ENCODE results near the gene PID1. TPM values are rescaled to one million over a fixed set of nuclear protein-coding genes. Genes with fewer than 3 reads are reported as not detected.

PID1 gene
- total RNA-seq, 1 donor from 2014 or later, result not detected

DNA sequence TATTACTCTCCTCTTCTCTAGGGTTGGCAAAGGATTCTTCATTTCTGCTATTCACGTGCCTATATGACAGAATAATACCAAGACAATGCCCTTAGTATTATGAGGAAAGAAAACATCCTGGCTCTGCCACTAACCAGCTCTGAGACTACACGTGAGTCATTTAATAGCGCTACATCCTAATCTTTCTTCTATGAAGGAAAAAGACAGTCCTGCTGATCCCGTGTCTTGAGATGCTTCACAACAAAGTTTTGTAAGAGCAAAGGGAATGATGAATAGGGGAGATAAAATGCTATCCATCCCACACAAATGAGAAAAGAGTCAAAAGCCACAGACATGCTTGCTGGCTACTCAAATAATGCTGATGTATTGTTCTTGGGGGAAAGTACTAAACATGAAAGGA is 152.8 kb downstream of the PID1 start:
- Mint-ChIP-seq H3K4me3 (ENCODE audit: unreplicated experiment) (no peak overlapping the region), H3K9me3 (ENCODE audit: unreplicated experiment) (peaks cover 23% of the 10 kb centered on the region), H3K4me1 (ENCODE audit: unreplicated experiment) (no peaks in the 10 kb centered on the region), H3K27ac (ENCODE audit: unreplicated experiment) (no peak overlapping the region), H3K36me3 (ENCODE audit: unreplicated experiment) (no peaks in the 10 kb centered on the region), H3K27me3 (ENCODE audit: unreplicated experiment) (no peaks in the 10 kb centered on the region)
- no peak for DNase-seq (ENCODE audit: extremely low spot score, unreplicated experiment)
- TF ChIP-seq CTCF (IDR thresholded peaks at IDR 0.05), result no peak

DNA sequence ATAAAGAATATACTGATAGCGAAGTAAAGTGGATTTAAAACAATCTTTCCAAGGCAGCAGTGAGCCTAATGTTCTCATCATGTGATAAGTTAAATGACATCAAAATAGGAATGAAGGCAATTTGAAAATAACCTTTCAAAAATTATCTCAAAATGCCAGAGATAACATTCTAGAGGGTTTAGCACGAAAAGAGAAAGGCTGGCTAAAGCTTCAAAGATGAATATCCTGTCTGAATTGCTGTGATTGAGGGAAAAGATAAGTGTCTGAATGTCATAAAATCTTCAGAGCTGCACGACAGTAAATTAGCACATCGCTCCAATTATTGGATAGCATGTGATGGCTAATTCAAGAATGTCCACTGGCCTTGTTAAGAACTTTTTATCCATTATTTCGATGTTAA is 159.3 kb downstream of the PID1 start:
- H3K4me3 Mint-ChIP-seq (ENCODE audit: unreplicated experiment), result no peak overlapping the region
- no peaks in the 10 kb centered on the region for H3K4me1 Mint-ChIP-seq (ENCODE audit: unreplicated experiment)
- H3K9me3 Mint-ChIP-seq (ENCODE audit: unreplicated experiment), result peaks cover 34% of the 10 kb centered on the region
- H3K27me3 Mint-ChIP-seq (ENCODE audit: unreplicated experiment), result no peaks in the 10 kb centered on the region
- no peak overlapping the region for H3K27ac Mint-ChIP-seq (ENCODE audit: unreplicated experiment)
- no peaks in the 10 kb centered on the region for H3K36me3 Mint-ChIP-seq (ENCODE audit: unreplicated experiment)
- TF ChIP-seq CTCF (IDR thresholded peaks at IDR 0.05), result no peak
- no peak for DNase-seq (ENCODE audit: extremely low spot score, unreplicated experiment)

GRCh38 chr2:229109195-229109594 is 161.9 kb downstream of the PID1 start:
- DNase-seq (ENCODE audit: extremely low spot score, unreplicated experiment), result no peak
- no peak for TF ChIP-seq CTCF (IDR thresholded peaks at IDR 0.05)
- Mint-ChIP-seq H3K4me3 (ENCODE audit: unreplicated experiment) (no peak overlapping the region), H3K27ac (ENCODE audit: unreplicated experiment) (no peak overlapping the region), H3K36me3 (ENCODE audit: unreplicated experiment) (no peaks in the 10 kb centered on the region), H3K27me3 (ENCODE audit: unreplicated experiment) (no peaks in the 10 kb centered on the region), H3K4me1 (ENCODE audit: unreplicated experiment) (no peaks in the 10 kb centered on the region), H3K9me3 (ENCODE audit: unreplicated experiment) (peaks cover 34% of the 10 kb centered on the region)

GRCh38 chr2:229107601-229108000 is 163.5 kb downstream of the PID1 start:
- no peak for TF ChIP-seq CTCF (IDR thresholded peaks at IDR 0.05)
- peaks cover 31% of the 10 kb centered on the region for H3K9me3 Mint-ChIP-seq (ENCODE audit: unreplicated experiment)
- H3K36me3 Mint-ChIP-seq (ENCODE audit: unreplicated experiment), result no peaks in the 10 kb centered on the region
- H3K4me1 Mint-ChIP-seq (ENCODE audit: unreplicated experiment), result no peaks in the 10 kb centered on the region
- H3K27me3 Mint-ChIP-seq (ENCODE audit: unreplicated experiment), result no peaks in the 10 kb centered on the region
- no peak overlapping the region for H3K4me3 Mint-ChIP-seq (ENCODE audit: unreplicated experiment)
- H3K27ac Mint-ChIP-seq (ENCODE audit: unreplicated experiment), result no peak overlapping the region
- DNase-seq (ENCODE audit: extremely low spot score, unreplicated experiment), result no peak

DNA sequence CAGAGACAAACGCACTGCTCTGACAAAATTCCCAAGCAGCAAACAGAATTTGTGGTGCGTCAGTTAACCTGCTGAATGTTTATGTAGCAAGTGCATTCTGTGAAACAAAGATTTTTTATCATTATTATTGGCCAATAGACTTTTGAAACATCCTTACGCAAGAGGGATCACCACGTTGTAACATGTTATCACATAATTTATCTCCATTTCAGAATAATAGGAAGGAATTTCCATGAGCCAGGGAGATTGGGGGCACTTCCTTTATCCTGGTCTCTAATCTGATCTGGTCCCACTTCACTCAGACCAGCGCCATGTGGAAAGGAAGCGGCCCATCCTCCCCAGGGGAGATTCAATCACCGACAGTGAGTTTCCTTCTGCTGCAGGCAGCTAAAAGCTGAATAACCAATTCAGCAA is 166.1 kb downstream of the PID1 start:
- Mint-ChIP-seq H3K4me3 (ENCODE audit: unreplicated experiment) (no peak overlapping the region), H3K36me3 (ENCODE audit: unreplicated experiment) (no peaks in the 10 kb centered on the region), H3K27me3 (ENCODE audit: unreplicated experiment) (no peaks in the 10 kb centered on the region), H3K4me1 (ENCODE audit: unreplicated experiment) (no peaks in the 10 kb centered on the region), H3K27ac (ENCODE audit: unreplicated experiment) (no peak overlapping the region), H3K9me3 (ENCODE audit: unreplicated experiment) (peaks cover 22% of the 10 kb centered on the region)
- no peak for DNase-seq (ENCODE audit: extremely low spot score, unreplicated experiment)
- no peak for TF ChIP-seq CTCF (IDR thresholded peaks at IDR 0.05)
